ENCODE results near the gene PGM2.

DNA sequence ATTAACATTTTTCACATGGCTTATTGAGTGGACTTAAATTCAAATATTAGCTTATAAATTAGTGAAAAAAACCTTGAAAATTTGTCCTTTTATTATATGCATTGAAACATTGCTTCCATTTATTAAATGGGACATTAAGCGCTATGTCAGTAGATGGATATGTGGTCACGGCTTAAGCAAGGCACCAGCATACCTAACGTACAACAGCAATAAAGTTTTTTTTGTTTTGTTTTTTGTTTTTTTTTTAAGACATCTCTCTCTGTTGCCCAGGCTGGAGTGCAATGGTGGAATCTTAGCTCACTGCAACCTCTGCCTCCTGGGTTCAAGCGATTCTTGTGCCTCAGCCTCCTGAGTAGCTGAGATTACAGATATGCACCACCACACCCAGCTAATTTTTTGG lies 31.6 kb downstream of the PGM2 start:
- TF ChIP-seq, protein P1, sequence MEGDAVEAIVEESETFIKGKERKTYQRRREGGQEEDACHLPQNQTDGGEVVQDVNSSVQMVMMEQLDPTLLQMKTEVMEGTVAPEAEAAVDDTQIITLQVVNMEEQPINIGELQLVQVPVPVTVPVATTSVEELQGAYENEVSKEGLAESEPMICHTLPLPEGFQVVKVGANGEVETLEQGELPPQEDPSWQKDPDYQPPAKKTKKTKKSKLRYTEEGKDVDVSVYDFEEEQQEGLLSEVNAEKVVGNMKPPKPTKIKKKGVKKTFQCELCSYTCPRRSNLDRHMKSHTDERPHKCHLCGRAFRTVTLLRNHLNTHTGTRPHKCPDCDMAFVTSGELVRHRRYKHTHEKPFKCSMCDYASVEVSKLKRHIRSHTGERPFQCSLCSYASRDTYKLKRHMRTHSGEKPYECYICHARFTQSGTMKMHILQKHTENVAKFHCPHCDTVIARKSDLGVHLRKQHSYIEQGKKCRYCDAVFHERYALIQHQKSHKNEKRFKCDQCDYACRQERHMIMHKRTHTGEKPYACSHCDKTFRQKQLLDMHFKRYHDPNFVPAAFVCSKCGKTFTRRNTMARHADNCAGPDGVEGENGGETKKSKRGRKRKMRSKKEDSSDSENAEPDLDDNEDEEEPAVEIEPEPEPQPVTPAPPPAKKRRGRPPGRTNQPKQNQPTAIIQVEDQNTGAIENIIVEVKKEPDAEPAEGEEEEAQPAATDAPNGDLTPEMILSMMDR (IDR thresholded peaks at IDR 0.05): no peak
- TF ChIP-seq, protein P2, sequence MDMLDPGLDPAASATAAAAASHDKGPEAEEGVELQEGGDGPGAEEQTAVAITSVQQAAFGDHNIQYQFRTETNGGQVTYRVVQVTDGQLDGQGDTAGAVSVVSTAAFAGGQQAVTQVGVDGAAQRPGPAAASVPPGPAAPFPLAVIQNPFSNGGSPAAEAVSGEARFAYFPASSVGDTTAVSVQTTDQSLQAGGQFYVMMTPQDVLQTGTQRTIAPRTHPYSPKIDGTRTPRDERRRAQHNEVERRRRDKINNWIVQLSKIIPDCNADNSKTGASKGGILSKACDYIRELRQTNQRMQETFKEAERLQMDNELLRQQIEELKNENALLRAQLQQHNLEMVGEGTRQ (IDR thresholded peaks at IDR 0.05; ENCODE audit: borderline replicate concordance, low read depth, low read length): no peak
- TF ChIP-seq TAF1 (IDR thresholded peaks at IDR 0.05; ENCODE audit: borderline replicate concordance, low read depth, low read length) (no peak), POLR2AphosphoS5 (IDR thresholded peaks at IDR 0.05; ENCODE audit: low read depth, low read length) (no peak), NRF1 (IDR thresholded peaks at IDR 0.05; ENCODE audit: low read depth, low read length) (no peak), RCOR1 (IDR thresholded peaks at IDR 0.05; ENCODE audit: low read length) (no peak), SMC3 (IDR thresholded peaks at IDR 0.05; ENCODE audit: low read depth, low read length) (no peak)
- TF ChIP-seq, protein P3, sequence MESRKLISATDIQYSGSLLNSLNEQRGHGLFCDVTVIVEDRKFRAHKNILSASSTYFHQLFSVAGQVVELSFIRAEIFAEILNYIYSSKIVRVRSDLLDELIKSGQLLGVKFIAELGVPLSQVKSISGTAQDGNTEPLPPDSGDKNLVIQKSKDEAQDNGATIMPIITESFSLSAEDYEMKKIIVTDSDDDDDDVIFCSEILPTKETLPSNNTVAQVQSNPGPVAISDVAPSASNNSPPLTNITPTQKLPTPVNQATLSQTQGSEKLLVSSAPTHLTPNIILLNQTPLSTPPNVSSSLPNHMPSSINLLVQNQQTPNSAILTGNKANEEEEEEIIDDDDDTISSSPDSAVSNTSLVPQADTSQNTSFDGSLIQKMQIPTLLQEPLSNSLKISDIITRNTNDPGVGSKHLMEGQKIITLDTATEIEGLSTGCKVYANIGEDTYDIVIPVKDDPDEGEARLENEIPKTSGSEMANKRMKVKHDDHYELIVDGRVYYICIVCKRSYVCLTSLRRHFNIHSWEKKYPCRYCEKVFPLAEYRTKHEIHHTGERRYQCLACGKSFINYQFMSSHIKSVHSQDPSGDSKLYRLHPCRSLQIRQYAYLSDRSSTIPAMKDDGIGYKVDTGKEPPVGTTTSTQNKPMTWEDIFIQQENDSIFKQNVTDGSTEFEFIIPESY (IDR thresholded peaks at IDR 0.05; ENCODE audit: borderline replicate concordance, low read depth): no peak
- TF ChIP-seq, protein P4, sequence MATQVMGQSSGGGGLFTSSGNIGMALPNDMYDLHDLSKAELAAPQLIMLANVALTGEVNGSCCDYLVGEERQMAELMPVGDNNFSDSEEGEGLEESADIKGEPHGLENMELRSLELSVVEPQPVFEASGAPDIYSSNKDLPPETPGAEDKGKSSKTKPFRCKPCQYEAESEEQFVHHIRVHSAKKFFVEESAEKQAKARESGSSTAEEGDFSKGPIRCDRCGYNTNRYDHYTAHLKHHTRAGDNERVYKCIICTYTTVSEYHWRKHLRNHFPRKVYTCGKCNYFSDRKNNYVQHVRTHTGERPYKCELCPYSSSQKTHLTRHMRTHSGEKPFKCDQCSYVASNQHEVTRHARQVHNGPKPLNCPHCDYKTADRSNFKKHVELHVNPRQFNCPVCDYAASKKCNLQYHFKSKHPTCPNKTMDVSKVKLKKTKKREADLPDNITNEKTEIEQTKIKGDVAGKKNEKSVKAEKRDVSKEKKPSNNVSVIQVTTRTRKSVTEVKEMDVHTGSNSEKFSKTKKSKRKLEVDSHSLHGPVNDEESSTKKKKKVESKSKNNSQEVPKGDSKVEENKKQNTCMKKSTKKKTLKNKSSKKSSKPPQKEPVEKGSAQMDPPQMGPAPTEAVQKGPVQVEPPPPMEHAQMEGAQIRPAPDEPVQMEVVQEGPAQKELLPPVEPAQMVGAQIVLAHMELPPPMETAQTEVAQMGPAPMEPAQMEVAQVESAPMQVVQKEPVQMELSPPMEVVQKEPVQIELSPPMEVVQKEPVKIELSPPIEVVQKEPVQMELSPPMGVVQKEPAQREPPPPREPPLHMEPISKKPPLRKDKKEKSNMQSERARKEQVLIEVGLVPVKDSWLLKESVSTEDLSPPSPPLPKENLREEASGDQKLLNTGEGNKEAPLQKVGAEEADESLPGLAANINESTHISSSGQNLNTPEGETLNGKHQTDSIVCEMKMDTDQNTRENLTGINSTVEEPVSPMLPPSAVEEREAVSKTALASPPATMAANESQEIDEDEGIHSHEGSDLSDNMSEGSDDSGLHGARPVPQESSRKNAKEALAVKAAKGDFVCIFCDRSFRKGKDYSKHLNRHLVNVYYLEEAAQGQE (IDR thresholded peaks at IDR 0.05; ENCODE audit: low read depth, low read length): no peak

All from SK-N-SH (cell line).